HepG2 (cell line): ENCODE data around the gene CYSRT1. TPM values are rescaled to one million over a fixed set of nuclear protein-coding genes. Genes with fewer than 3 reads are reported as not detected.
A peak's percentile ranks its signal among the peaks of the same experiment; 100 is the strongest.

Experiments used
- EHMT2 ChIP-seq: fragments of 200-600 bp; sonication (generic); IDR thresholded peaks from 2 replicates; pipeline ENCODE4 v1.7.0; 2017; ENCODE audit warnings: antibody characterized with exemption, low read depth, low read length, borderline replicate concordance
- GATAD1 ChIP-seq: IDR thresholded peaks from 2 replicates; pipeline ENCODE4 v1.6.1; 2016; ENCODE audit warnings: missing genetic modification reagents, missing compliant biosample characterization
- GLMP ChIP-seq: sonication (generic); formaldehyde crosslinking; IDR thresholded peaks from 2 replicates; pipeline ENCODE4 v1.9.0; 2021; ENCODE audit warnings: missing genetic modification reagents, mild to moderate bottlenecking, borderline replicate concordance
- HNRNPL ChIP-seq: fragments of 200-400 bp; formaldehyde crosslinking; IDR thresholded peaks from 2 replicates; pipeline ENCODE4 v1.6.1; 2017; ENCODE audit warnings: mild to moderate bottlenecking, low read depth, low read length
- NCOR1 ChIP-seq: fragments of 200-600 bp; sonication (generic); IDR thresholded peaks from 2 replicates; pipeline ENCODE4 v1.7.0; 2017; ENCODE audit warnings: antibody characterized with exemption, low read length, borderline replicate concordance
- THAP9 ChIP-seq: sonication (generic); formaldehyde crosslinking; IDR thresholded peaks from 2 replicates; pipeline ENCODE4; 2020; ENCODE audit warnings: missing genetic modification reagents, mild to moderate bottlenecking, borderline replicate concordance
- YEATS4 ChIP-seq: sonication (generic); formaldehyde crosslinking; IDR thresholded peaks from 2 replicates; pipeline ENCODE4 v1.4.0; 2020; ENCODE audit warnings: missing genetic modification reagents, borderline replicate concordance
- ZBTB3 ChIP-seq: sonication (generic); formaldehyde crosslinking; IDR thresholded peaks from 2 replicates; pipeline ENCODE4 v1.4.0; 2020; ENCODE audit warnings: low read depth, mild to moderate bottlenecking, moderate library complexity, missing genetic modification reagents, borderline replicate concordance
- ZNF337 ChIP-seq: sonication (generic); formaldehyde crosslinking; IDR thresholded peaks from 2 replicates; pipeline ENCODE4 v1.5.1; 2020; ENCODE audit warnings: missing genetic modification reagents, low read depth, mild to moderate bottlenecking, borderline replicate concordance
- ZNF563 ChIP-seq: sonication (generic); formaldehyde crosslinking; IDR thresholded peaks from 2 replicates; pipeline ENCODE4 v1.8.0; 2022; ENCODE audit warnings: mild to moderate bottlenecking, moderate library complexity, missing genetic modification reagents
- polyA plus RNA-seq, 8 experiments: library from polyadenylated mRNA; depleted of rRNA in 3 of 8; stranded (reverse) in 7 of 8; unstranded in 1 of 8; fragments of >200 nt; fragmentation: Illumina TruSeq in 4 of 8; extraction: Trizol in 4 of 8; gene quantifications; 2 replicates each; pipeline versions ENCODE4 v1.2.1 to v1.2.3, GENCODE V29; 2011 to 2016; ENCODE audit warnings: low read depth in 4 of 8, missing spikeins in 1 of 8, mixed read lengths in 1 of 8; ENCODE audit not compliant: insufficient read depth in 1 of 8
- total RNA-seq, 5 experiments: library from RNA; depleted of rRNA; stranded (reverse); fragments of >200 nt; fragmentation: Illumina TruSeq; extraction: Trizol; gene quantifications; 2 replicates each; pipeline ENCODE4 v1.2.3, GENCODE V29; 2016; ENCODE audit warnings: low read depth in 1 of 5
- TF ChIP-seq, protein P1 (sequence below): sonication (generic); formaldehyde crosslinking; IDR thresholded peaks from 2 replicates; pipeline ENCODE4 v1.5.1; 2020; ENCODE audit warnings: mild to moderate bottlenecking, missing genetic modification reagents, borderline replicate concordance
- TF ChIP-seq, protein P2 (sequence below): sonication (generic); formaldehyde crosslinking; IDR thresholded peaks from 2 replicates; pipeline ENCODE4 v1.4.0; 2020; ENCODE audit warnings: mild to moderate bottlenecking, missing genetic modification reagents

The CYSRT1 gene
- total and polyA plus RNA-seq, 2 of the 13 experiments (the other 11 are each of a cell fraction or from before 2014, with no cell fraction given): 1.5 to 2.1 TPM

GRCh38 chr9:137253717-137254623 is 29.0 kb downstream of the CYSRT1 start (continued):
- TF ChIP-seq THAP9 (CRISPR knock-in tag): no peak
- no peak for TF ChIP-seq EHMT2
- no peak for TF ChIP-seq HNRNPL
- TF ChIP-seq GLMP (CRISPR knock-in tag): no peak
- TF ChIP-seq ZNF337 (CRISPR knock-in tag): no peak
- TF ChIP-seq, protein P1, sequence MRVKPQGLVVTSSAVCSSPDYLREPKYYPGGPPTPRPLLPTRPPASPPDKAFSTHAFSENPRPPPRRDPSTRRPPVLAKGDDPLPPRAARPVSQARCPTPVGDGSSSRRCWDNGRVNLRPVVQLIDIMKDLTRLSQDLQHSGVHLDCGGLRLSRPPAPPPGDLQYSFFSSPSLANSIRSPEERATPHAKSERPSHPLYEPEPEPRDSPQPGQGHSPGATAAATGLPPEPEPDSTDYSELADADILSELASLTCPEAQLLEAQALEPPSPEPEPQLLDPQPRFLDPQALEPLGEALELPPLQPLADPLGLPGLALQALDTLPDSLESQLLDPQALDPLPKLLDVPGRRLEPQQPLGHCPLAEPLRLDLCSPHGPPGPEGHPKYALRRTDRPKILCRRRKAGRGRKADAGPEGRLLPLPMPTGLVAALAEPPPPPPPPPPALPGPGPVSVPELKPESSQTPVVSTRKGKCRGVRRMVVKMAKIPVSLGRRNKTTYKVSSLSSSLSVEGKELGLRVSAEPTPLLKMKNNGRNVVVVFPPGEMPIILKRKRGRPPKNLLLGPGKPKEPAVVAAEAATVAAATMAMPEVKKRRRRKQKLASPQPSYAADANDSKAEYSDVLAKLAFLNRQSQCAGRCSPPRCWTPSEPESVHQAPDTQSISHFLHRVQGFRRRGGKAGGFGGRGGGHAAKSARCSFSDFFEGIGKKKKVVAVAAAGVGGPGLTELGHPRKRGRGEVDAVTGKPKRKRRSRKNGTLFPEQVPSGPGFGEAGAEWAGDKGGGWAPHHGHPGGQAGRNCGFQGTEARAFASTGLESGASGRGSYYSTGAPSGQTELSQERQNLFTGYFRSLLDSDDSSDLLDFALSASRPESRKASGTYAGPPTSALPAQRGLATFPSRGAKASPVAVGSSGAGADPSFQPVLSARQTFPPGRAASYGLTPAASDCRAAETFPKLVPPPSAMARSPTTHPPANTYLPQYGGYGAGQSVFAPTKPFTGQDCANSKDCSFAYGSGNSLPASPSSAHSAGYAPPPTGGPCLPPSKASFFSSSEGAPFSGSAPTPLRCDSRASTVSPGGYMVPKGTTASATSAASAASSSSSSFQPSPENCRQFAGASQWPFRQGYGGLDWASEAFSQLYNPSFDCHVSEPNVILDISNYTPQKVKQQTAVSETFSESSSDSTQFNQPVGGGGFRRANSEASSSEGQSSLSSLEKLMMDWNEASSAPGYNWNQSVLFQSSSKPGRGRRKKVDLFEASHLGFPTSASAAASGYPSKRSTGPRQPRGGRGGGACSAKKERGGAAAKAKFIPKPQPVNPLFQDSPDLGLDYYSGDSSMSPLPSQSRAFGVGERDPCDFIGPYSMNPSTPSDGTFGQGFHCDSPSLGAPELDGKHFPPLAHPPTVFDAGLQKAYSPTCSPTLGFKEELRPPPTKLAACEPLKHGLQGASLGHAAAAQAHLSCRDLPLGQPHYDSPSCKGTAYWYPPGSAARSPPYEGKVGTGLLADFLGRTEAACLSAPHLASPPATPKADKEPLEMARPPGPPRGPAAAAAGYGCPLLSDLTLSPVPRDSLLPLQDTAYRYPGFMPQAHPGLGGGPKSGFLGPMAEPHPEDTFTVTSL (CRISPR knock-in tag): no peak
- 0 out of 2 replicates have a peak, but pooled peaks have one; percentile 39 for TF ChIP-seq GATAD1
- no peak for TF ChIP-seq YEATS4 (CRISPR knock-in tag)
- no peak for TF ChIP-seq ZBTB3 (CRISPR knock-in tag)
- 0 out of 2 replicates have a peak, but pooled peaks have one; percentile 18 for TF ChIP-seq ZNF563 (CRISPR knock-in tag)
- TF ChIP-seq, protein P2, sequence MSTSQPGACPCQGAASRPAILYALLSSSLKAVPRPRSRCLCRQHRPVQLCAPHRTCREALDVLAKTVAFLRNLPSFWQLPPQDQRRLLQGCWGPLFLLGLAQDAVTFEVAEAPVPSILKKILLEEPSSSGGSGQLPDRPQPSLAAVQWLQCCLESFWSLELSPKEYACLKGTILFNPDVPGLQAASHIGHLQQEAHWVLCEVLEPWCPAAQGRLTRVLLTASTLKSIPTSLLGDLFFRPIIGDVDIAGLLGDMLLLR (CRISPR knock-in tag): 0 out of 2 replicates have a peak, but pooled peaks have one; percentile 32
- no peak for TF ChIP-seq NCOR1
